K562 (cell line): Measurements from ENCODE around the gene RER1. TPM values are rescaled to one million over a fixed set of nuclear protein-coding genes. Genes with fewer than 3 reads are reported as not detected.
A peak's percentile ranks its signal among the peaks of the same experiment; 100 is the strongest.

ENCODE experiments used
- ATAC-seq: fragments of 200-7000 bp; cut with Tn5 transposase; 3 replicates; pipeline ENCODE4 v1.9.1; 2020; ENCODE audit warnings: moderate library complexity
- BruUV-seq: library from RNA; stranded (reverse); fragments of 400-500 nt; replicated peaks from 2 replicates; lab custom pipeline; 2021; lab: Mats Ljungman, UMichigan
- CTCF ChIA-PET: fragments of 300-600 bp; formaldehyde crosslinking; extraction: SDS; loops from one replicate; lab custom pipeline; 2021; ENCODE audit warnings: low intra/inter-chr PET ratio; lab: Yijun Ruan, JAX
- POLR2A ChIA-PET: fragments of 300-600, 350-650 bp; sonication (Branson Sonifier 250); formaldehyde crosslinking; extraction: SDS; loops from one replicate; lab custom pipeline; 2021; ENCODE audit warnings: antibody characterized with exemption, inconsistent platforms; lab: Yijun Ruan, JAX
- DNase-seq, 4 experiments: peaks; one replicate each; pipeline versions ENCODE4 v3.0.0 to v3.0.0-alpha.2; 2011 to 2018; ENCODE audit warnings: low spot score in 3 of 4, mixed read lengths in 3 of 4; ENCODE audit errors: extremely low read depth in 1 of 4
- FAIRE-seq: peaks from 2 replicates; lab custom pipeline; 2011; peaks lifted over from hg19 to GRCh38; lab: Jason Lieb, UNC
- H2AFZ ChIP-seq: 2 replicates; pipeline ENCODE4 v1.6.0; 2011; ENCODE audit warnings: low read depth, low read length, control low read depth, inconsistent platforms
- H3K27ac ChIP-seq: fragments of 200-600 bp; 3 replicates; pipeline ENCODE4 v1.8.0; 2011; ENCODE audit warnings: low read depth, mild to moderate bottlenecking, control low read depth, inconsistent platforms, low read length, moderate library complexity, mixed read lengths; ENCODE audit errors: extremely low read depth
- H3K27me3 ChIP-seq, 2 experiments: fragments of 300-600 bp in 1 of 2; 2 replicates in 1 of 2; 3 replicates in 1 of 2; pipeline versions ENCODE4 v1.6.0 to v1.8.0; 2011; ENCODE audit warnings: inconsistent platforms in 2 of 2, low read length in 2 of 2, mild to moderate bottlenecking in 1 of 2, mixed read lengths in 1 of 2, moderate library complexity in 1 of 2; ENCODE audit not compliant: control insufficient read depth in 2 of 2, insufficient read depth in 2 of 2
- H3K36me3 ChIP-seq: fragments of 300-600 bp; 3 replicates; pipeline ENCODE4 v1.8.0; 2011; ENCODE audit warnings: mild to moderate bottlenecking, low read length, inconsistent platforms; ENCODE audit not compliant: control insufficient read depth, insufficient read depth
- H3K4me1 ChIP-seq, 2 experiments: fragments of 200-600 bp in 1 of 2; replicated peaks in 1 of 2; 2 replicates in 1 of 2; 3 replicates in 1 of 2; pipeline versions ENCODE4 v1.5.1 to v1.8.0; 2011; ENCODE audit warnings: inconsistent platforms in 2 of 2, low read length in 2 of 2, mild to moderate bottlenecking in 1 of 2, mixed read lengths in 1 of 2, moderate library complexity in 1 of 2; ENCODE audit not compliant: control insufficient read depth in 2 of 2, insufficient read depth in 2 of 2
- H3K4me2 ChIP-seq: 2 replicates; pipeline ENCODE4 v1.6.1; 2011; ENCODE audit warnings: low read length, control low read depth, inconsistent platforms, mixed read lengths; ENCODE audit not compliant: insufficient read depth
- H3K4me3 ChIP-seq: fragments of 200-600 bp; sonication (generic), shearing (Covaris generic); 2 replicates; pipeline ENCODE4 v1.5.1; 2016; ENCODE audit warnings: control low read depth, inconsistent platforms
- H3K79me2 ChIP-seq: fragments of 200-600 bp; 3 replicates; pipeline ENCODE4 v1.8.0; 2011; ENCODE audit warnings: low read length, inconsistent platforms; ENCODE audit not compliant: control insufficient read depth, insufficient read depth
- H3K9ac ChIP-seq, 2 experiments: 2 replicates each; pipeline versions ENCODE4 v1.6.0 to v1.6.1; 2011; ENCODE audit warnings: low read depth in 2 of 2, low read length in 2 of 2, control low read depth in 1 of 2, inconsistent platforms in 1 of 2, mild to moderate bottlenecking in 1 of 2, mixed read lengths in 1 of 2; ENCODE audit not compliant: insufficient read depth in 1 of 2
- H3K9me1 ChIP-seq: one replicate; pipeline ENCODE4 v1.6.0; 2011; ENCODE audit warnings: inconsistent platforms, mild to moderate bottlenecking, low read length, moderate library complexity; ENCODE audit not compliant: control insufficient read depth, insufficient read depth
- H3K9me3 ChIP-seq: replicated peaks from 2 replicates; pipeline ENCODE4 v1.5.1; 2011; ENCODE audit warnings: low read depth, low read length, inconsistent platforms; ENCODE audit not compliant: control insufficient read depth, insufficient read depth
- H4K20me1 ChIP-seq: replicated peaks from 2 replicates; pipeline ENCODE4 v1.6.1; 2011; ENCODE audit warnings: low read length, inconsistent platforms, mixed read lengths; ENCODE audit not compliant: control insufficient read depth, insufficient read depth
- ARID1B ChIP-seq: fragments of 450-650 bp; IDR thresholded peaks from 2 replicates; pipeline ENCODE4 v1.6.1; 2016; ENCODE audit warnings: antibody characterized with exemption, mild to moderate bottlenecking, inconsistent platforms
- RBFOX2 ChIP-seq: fragments of 200-400 bp; formaldehyde crosslinking; IDR thresholded peaks from 2 replicates; pipeline ENCODE4 v1.6.1; 2017; ENCODE audit warnings: low read depth, mild to moderate bottlenecking, low read length, moderate library complexity
- RNF219 ChIP-seq: fragments of 250-450 bp; sonication (Bioruptor Pico); IDR thresholded peaks from 2 replicates; pipeline ENCODE4 v1.5.0; 2022; ENCODE audit warnings: mild to moderate bottlenecking
- SPI1 ChIP-seq: IDR thresholded peaks from 2 replicates; pipeline ENCODE4 v1.6.1; 2011; ENCODE audit warnings: low read depth, low read length, control low read depth, borderline replicate concordance
- ZFX ChIP-seq: sonication (generic); formaldehyde crosslinking; IDR thresholded peaks from 2 replicates; pipeline ENCODE4 v1.8.0; 2022; ENCODE audit warnings: mild to moderate bottlenecking, missing genetic modification reagents, moderate library complexity
- WGBS: fragments of 100-300 bp; shearing (Covaris generic); methylation state at CpG from one replicate; pipeline ENCODE4 v1.1.6; 2016; ENCODE audit warnings: low coverage, mixed read lengths; ENCODE audit not compliant: insufficient coverage; ENCODE audit errors: missing lambda C conversion rate; 5-methylcytosine and 5-hydroxymethylcytosine counted together
- in situ Hi-C: fragments of 300-500 bp; cut with MboI; formaldehyde crosslinking; loops from 4 replicates; pipeline ENCODE4 v1.15.0; 2018; ENCODE audit warnings: inconsistent platforms, mixed read lengths
- intact Hi-C: fragments of 100-400 bp; cut with micrococcal nuclease; formaldehyde crosslinking; loops from 2 replicates; pipeline ENCODE4 v1.14.2; 2022
- polyA plus RNA-seq, 8 experiments: library from polyadenylated mRNA; depleted of rRNA in 4 of 8; stranded (reverse) in 5 of 8; unstranded in 3 of 8; fragments of >200 nt; fragmentation: Nextera tagmentation in 2 of 8; fragmentation: Illumina TruSeq in 1 of 8; extraction: Ambion mirVana in 2 of 8; extraction: Trizol in 1 of 8; gene quantifications; 2 replicates each; pipeline versions ENCODE4 v1.2.1 to v1.2.3, GENCODE V29; 2011 to 2014; ENCODE audit warnings: inconsistent platforms in 1 of 8, missing spikeins in 1 of 8
- total RNA-seq, 7 experiments: library from RNA; depleted of rRNA in 6 of 7; stranded (reverse); fragments of >200 nt in 6 of 7; fragmentation: Illumina TruSeq in 2 of 7; extraction: Trizol in 2 of 7; gene quantifications; 2 replicates each; pipeline versions ENCODE4 v1.2.1 to v1.2.3, GENCODE V29; 2011 to 2021; ENCODE audit warnings: low replicate concordance in 1 of 7
- TF ChIP-seq, protein P1 (sequence below): sonication (generic); formaldehyde crosslinking; IDR thresholded peaks from 2 replicates; pipeline ENCODE4 v1.8.1; 2022; ENCODE audit warnings: missing genetic modification reagents

RER1 gene
- total and polyA plus RNA-seq, 9 of the 15 experiments (the other 6 are each of a cell fraction or from before 2014, with no cell fraction given) = 19.6 to 354 (median 183) TPM

DNA sequence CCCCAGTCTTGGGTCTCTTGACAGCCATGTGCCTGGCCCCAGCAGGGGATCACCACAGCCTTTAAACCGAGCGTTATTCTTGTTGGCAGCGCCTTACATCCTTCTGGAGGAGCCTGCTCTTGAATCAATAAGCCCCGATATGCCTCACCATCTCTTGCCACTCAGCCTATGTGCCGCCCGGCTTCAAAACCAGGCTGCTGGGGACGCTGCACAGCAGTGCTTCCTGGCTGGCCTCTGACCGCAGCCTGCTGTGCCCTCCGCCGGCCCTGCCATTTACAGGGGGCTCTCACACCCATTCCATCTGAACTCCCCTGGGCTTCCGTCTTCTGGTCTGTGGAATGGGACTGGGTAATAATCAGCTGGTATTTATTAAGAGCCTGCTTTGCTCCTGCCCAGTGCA, 23.7 kb downstream of the RER1 start (continued):
- no peak for TF ChIP-seq RNF219 (CRISPR knock-in tag)
- no peak for TF ChIP-seq ZFX

DNA sequence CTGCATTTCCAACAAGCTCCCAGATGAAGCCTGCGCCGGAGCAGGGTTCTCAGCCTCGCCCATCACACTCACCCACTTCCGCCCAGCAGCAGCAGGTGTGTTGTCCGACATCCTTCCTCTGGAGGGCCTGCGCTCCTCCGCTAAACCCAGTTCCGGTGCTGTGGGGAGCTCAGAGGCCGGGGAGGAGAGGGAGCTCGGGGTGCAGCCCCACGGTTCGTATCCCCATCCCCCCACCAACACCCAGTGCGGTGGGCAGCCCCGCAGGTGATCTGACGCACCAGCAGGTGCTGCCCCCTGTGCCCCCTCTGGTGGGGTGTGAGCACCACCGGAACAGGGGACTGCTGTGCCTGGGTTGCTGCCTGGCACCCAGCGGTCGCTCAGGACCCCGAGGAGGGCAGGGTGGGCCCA, 24.2 kb downstream of the RER1 start:
- H3K79me2 ChIP-seq = peaks cover 21% of the 10 kb centered on the region; the same call in 2 of the 3 replicates
- no peaks in the 10 kb centered on the region for H3K9me3 ChIP-seq
- DNase-seq (no peak), FAIRE-seq (no peak), ATAC-seq (no peak)
- no peak overlapping the region for H3K4me2 ChIP-seq
- H3K27me3 ChIP-seq = peaks cover 10 to 21% of the 10 kb centered on the region in 2 experiments; a peak in 4 of 5 replicates
- in situ Hi-C loops = loop anchor here (10.0 kb wide), 1 partner anchor 219 kb away; the partner anchor contains the start of gene MMEL1
- no peak overlapping the region for H3K4me3 ChIP-seq
- peaks cover 8% of the 10 kb centered on the region for H4K20me1 ChIP-seq
- H3K36me3 ChIP-seq = no peaks in the 10 kb centered on the region
- H3K9ac ChIP-seq = peak overlapping the region in 1 of 2 experiments; percentile 33; a peak in 1 of 4 replicates
- H3K4me1 ChIP-seq = peaks cover 15 to 77% of the 10 kb centered on the region in 2 experiments
- no peak overlapping the region for H3K27ac ChIP-seq
- intact Hi-C loops = loop anchor here (2.0 to 10.0 kb wide), 3 partner anchors 229 to 1009 kb away; no protein-coding TSS in a partner anchor
- ChIA-PET CTCF (interaction anchor here (1.7 to 4.1 kb wide), 2 partner anchors 132 to 371 kb away, joined by 5 to 36 read pairs; no protein-coding TSS in a partner anchor), POLR2A (interaction anchor here (0.7 to 0.8 kb wide), 2 partner anchors 38 to 78 kb away, joined by 3 to 4 read pairs; no protein-coding TSS in a partner anchor)
- H3K9me1 ChIP-seq = no peaks in the 10 kb centered on the region
- H2AFZ ChIP-seq = no peak overlapping the region
- TF ChIP-seq RBFOX2 (0 out of 2 replicates have a peak, but pooled peaks have one; percentile 18), SPI1 (peak; percentile 29; the same call in 1 of the 2 replicates), ARID1B (no peak)
- TF ChIP-seq, protein P1, sequence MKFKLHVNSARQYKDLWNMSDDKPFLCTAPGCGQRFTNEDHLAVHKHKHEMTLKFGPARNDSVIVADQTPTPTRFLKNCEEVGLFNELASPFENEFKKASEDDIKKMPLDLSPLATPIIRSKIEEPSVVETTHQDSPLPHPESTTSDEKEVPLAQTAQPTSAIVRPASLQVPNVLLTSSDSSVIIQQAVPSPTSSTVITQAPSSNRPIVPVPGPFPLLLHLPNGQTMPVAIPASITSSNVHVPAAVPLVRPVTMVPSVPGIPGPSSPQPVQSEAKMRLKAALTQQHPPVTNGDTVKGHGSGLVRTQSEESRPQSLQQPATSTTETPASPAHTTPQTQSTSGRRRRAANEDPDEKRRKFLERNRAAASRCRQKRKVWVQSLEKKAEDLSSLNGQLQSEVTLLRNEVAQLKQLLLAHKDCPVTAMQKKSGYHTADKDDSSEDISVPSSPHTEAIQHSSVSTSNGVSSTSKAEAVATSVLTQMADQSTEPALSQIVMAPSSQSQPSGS (CRISPR knock-in tag) = no peak
- WGBS = 19% methylated on average over 18 of the region's 19 CpGs
- BruUV-seq = no TSS peak
